Lower lobe of right lung (tissue), 2 donors: ENCODE data around the gene KLHL24. TPM values are rescaled to one million over a fixed set of nuclear protein-coding genes. Genes with fewer than 3 reads are reported as not detected.

Experiments
- ATAC-seq, 2 donors: fragments of 200-7000 bp; cut with Tn5 transposase; one replicate each; pipeline ENCODE4 v1.9.1; 2020 to 2022; ENCODE audit warnings: mild to moderate bottlenecking in 2 of 2, moderate library complexity in 2 of 2
- DNase-seq: peaks from one replicate; pipeline ENCODE4 v3.0.0-alpha.2; 2020
- H3K27ac ChIP-seq: fragments of 200-600 bp; one replicate; pipeline ENCODE4 v1.8.0; 2022
- H3K27me3 ChIP-seq: fragments of 200-600 bp; one replicate; pipeline ENCODE4 v1.8.0; 2022; ENCODE audit warnings: low read depth
- H3K36me3 ChIP-seq: fragments of 200-600 bp; one replicate; pipeline ENCODE4 v1.8.0; 2022; ENCODE audit warnings: mild to moderate bottlenecking
- H3K4me1 ChIP-seq: fragments of 200-600 bp; one replicate; pipeline ENCODE4 v1.8.0; 2022
- H3K4me3 ChIP-seq: fragments of 200-600 bp; one replicate; pipeline ENCODE4 v1.8.0; 2022; ENCODE audit warnings: mild to moderate bottlenecking
- H3K9me3 ChIP-seq: fragments of 200-600 bp; one replicate; pipeline ENCODE4 v1.8.0; 2022
- intact Hi-C: fragments of 100-400 bp; cut with DNase I; formaldehyde crosslinking; loops from one replicate; pipeline ENCODE4 v1.11.0; 2022
- long read RNA-seq: library from polyadenylated mRNA; unstranded; transcript quantifications from one replicate; pipeline ENCODE4 v2.0.0, GENCODE V29; 2021
- total RNA-seq: library from RNA; stranded (reverse); fragmentation: NEBNext Ultra II Directional; extraction: Animal tissue kit (Norgen Biotek cat#: 25700); gene quantifications from one replicate; pipeline ENCODE4 v1.2.1, GENCODE V29; 2021
- TF ChIP-seq, protein P1 (sequence below): fragments of 200-600 bp; IDR thresholded peaks from one replicate; pipeline ENCODE4 v1.8.0; 2022; ENCODE audit warnings: antibody characterized with exemption, mild to moderate bottlenecking
- donor health status: DM: no; HTN: yes; CAD: no; lungs with severe emphysema.

KLHL24 gene
- total RNA-seq: 93.9 TPM
- long read RNA-seq, full-length matches to known transcripts: 43 of 108 reads
- long read RNA-seq, partial matches to known transcripts: 8 of 108 reads
- long read RNA-seq, other reads (novel, unspliced or antisense): 57 of 108 reads

GRCh38 chr3:183635431-183636220, at the start of gene KLHL24:
Gene KLHL24 (plus strand): TSS chr3:183635623. CDS start chr3:183650357, 14,734 bp downstream.
- TF ChIP-seq, protein P1, sequence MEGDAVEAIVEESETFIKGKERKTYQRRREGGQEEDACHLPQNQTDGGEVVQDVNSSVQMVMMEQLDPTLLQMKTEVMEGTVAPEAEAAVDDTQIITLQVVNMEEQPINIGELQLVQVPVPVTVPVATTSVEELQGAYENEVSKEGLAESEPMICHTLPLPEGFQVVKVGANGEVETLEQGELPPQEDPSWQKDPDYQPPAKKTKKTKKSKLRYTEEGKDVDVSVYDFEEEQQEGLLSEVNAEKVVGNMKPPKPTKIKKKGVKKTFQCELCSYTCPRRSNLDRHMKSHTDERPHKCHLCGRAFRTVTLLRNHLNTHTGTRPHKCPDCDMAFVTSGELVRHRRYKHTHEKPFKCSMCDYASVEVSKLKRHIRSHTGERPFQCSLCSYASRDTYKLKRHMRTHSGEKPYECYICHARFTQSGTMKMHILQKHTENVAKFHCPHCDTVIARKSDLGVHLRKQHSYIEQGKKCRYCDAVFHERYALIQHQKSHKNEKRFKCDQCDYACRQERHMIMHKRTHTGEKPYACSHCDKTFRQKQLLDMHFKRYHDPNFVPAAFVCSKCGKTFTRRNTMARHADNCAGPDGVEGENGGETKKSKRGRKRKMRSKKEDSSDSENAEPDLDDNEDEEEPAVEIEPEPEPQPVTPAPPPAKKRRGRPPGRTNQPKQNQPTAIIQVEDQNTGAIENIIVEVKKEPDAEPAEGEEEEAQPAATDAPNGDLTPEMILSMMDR: peak; percentile 11
- ATAC-seq (peak; percentile 95 to 96), DNase-seq (peak; percentile 94)
- Histone ChIP-seq H3K36me3 (no peaks in the 10 kb centered on the region), H3K4me1 (peaks cover 29% of the 10 kb centered on the region), H3K9me3 (no peaks in the 10 kb centered on the region), H3K4me3 (peak within 1 kb of the TSS; percentile 97), H3K27me3 (no peaks in the 10 kb centered on the region), H3K27ac (peak within 1 kb of the TSS; percentile 98)
- intact Hi-C loops: no loop called here

- H3K4me1 ChIP-seq: peaks cover 32% of the 10 kb centered on the region
- intact Hi-C loops: no loop called here
- no peak overlapping the region for H3K27ac ChIP-seq
- no peak for DNase-seq
- no peaks in the 10 kb centered on the region for H3K9me3 ChIP-seq
- TF ChIP-seq, protein P1: no peak
- ATAC-seq: no peak
- no peaks in the 10 kb centered on the region for H3K27me3 ChIP-seq
- H3K4me3 ChIP-seq: no peak overlapping the region
- H3K36me3 ChIP-seq: no peaks in the 10 kb centered on the region
Measured at GRCh38 chr3:183586477-183586876, 48.9 kb upstream of the KLHL24 start.

- DNase-seq: no peak
- Histone ChIP-seq H3K4me1 (peaks cover 32% of the 10 kb centered on the region), H3K27ac (no peak overlapping the region), H3K4me3 (no peak overlapping the region), H3K9me3 (no peaks in the 10 kb centered on the region), H3K27me3 (no peaks in the 10 kb centered on the region), H3K36me3 (no peaks in the 10 kb centered on the region)
- TF ChIP-seq, protein P1: no peak
- ATAC-seq: peak; percentile 40 to 49
- intact Hi-C loops: no loop called here
Measured at GRCh38 chr3:183587336-183587735, 48.1 kb upstream of the KLHL24 start.

- DNase-seq (no peak), ATAC-seq (no peak)
- H3K4me3 ChIP-seq: no peak overlapping the region
- intact Hi-C loops: no loop called here
- H3K27ac ChIP-seq: no peak overlapping the region
- H3K4me1 ChIP-seq: peaks cover 17% of the 10 kb centered on the region
- no peaks in the 10 kb centered on the region for H3K36me3 ChIP-seq
- H3K27me3 ChIP-seq: no peaks in the 10 kb centered on the region
- TF ChIP-seq, protein P1: no peak
- no peaks in the 10 kb centered on the region for H3K9me3 ChIP-seq
Measured at GRCh38 chr3:183590442-183590841, 45.0 kb upstream of the KLHL24 start.

DNA sequence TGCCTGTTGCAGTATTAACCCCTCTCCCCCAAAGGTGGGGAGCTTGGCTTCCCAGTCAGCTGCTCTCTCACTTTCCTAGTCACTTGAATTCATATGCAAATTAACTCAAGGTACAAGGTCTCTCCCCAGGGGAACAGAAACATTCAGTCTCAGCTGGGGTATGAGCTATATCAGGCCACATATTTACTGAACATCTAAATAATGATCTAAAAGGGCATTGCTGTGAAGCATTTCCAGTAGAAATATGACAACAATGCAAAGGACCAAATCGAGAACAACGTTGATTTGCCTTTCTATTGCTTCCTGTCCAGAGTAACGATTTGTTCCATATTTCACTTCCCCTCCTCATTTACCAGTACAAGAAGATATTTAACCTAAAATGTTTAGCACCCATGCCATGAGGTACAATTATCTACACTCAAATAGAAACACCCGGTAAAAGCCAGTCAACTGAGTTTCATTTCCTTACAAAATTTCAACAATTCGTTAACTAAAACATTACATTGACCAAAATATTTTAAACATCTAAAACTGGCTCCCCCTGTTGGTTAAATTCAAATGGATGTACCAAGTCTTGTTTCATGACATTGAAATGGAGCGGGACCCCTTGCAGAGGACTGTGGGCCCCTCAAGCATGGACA, 43.4 kb upstream of the KLHL24 start:
- intact Hi-C loops: no loop called here
- Histone ChIP-seq H3K4me1 (peaks cover 12% of the 10 kb centered on the region), H3K36me3 (no peaks in the 10 kb centered on the region), H3K9me3 (no peaks in the 10 kb centered on the region), H3K27me3 (no peaks in the 10 kb centered on the region), H3K4me3 (peak overlapping the region; percentile 2), H3K27ac (no peak overlapping the region)
- DNase-seq: no peak
- TF ChIP-seq, protein P1: peak; percentile 36
- no peak for ATAC-seq
